GM12801 (cell line): ENCODE measurements around the gene FHL2.

Experiments
- TF ChIP-seq, protein P1 (sequence below): IDR thresholded peaks from one replicate; pipeline ENCODE4 v1.5.1; 2011; ENCODE audit warnings: control low read depth; ENCODE audit not compliant: insufficient read length; ENCODE audit errors: extremely low read depth

The FHL2 gene

DNA sequence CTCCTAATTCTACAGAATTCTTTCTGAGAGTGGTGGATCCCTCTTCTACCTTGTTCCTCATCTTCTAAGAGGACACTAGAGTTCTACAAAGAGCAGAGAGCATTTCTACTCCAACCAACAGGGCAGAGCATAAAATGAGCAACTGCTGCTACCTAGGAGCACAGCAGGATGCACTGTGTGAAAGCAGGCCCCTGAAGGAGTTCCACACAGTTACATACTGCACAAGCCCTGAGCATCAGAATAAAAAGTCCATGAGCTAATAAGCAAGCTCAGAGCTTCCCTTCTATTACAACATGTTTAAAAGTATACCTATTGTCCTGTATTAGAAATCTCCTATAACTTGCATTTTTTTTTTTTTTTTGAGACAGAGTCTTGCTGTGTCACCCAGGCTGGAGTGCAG, 8.4 kb downstream of the FHL2 start:
- TF ChIP-seq, protein P1, sequence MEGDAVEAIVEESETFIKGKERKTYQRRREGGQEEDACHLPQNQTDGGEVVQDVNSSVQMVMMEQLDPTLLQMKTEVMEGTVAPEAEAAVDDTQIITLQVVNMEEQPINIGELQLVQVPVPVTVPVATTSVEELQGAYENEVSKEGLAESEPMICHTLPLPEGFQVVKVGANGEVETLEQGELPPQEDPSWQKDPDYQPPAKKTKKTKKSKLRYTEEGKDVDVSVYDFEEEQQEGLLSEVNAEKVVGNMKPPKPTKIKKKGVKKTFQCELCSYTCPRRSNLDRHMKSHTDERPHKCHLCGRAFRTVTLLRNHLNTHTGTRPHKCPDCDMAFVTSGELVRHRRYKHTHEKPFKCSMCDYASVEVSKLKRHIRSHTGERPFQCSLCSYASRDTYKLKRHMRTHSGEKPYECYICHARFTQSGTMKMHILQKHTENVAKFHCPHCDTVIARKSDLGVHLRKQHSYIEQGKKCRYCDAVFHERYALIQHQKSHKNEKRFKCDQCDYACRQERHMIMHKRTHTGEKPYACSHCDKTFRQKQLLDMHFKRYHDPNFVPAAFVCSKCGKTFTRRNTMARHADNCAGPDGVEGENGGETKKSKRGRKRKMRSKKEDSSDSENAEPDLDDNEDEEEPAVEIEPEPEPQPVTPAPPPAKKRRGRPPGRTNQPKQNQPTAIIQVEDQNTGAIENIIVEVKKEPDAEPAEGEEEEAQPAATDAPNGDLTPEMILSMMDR, result no peak

DNA sequence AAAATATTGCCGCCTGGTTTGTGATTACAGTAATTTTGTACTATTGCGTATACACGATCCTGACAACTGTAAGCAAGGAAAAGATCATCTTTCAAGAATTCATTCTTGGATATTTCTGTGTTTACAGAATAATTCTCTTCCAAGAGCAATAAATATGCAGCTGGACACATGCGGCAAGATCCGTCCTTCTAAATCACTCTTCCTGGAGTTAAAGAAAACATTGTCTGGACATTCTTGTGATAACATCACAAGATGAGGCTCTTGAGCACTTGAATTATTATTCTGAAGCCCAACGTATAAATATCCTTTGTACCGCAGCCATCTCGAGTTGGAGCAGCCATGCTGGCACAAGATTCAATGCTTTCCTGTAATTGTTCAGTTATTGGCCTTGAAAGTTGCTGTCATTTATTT, 9.9 kb downstream of the FHL2 start:
- TF ChIP-seq, protein P1, result no peak

DNA sequence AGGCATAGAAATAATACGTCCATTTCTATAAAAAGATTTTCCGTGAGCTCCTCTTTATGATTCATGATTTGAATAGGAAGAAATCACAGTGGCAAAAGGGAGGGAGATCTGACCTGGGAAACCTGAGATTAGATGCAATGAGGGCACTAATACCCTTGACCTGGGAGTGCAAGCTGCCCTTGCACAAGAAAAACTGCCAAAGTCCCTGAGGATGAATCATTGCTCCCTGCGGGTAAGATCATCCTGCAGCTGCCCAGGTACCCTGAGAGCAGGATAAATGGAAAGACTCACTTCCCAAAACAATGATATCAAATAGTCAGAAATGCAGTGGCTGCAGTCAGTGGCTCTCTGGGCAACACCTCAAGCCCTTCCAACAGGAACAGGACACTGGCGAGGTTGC, 11.6 kb downstream of the FHL2 start:
- TF ChIP-seq, protein P1, result no peak

DNA sequence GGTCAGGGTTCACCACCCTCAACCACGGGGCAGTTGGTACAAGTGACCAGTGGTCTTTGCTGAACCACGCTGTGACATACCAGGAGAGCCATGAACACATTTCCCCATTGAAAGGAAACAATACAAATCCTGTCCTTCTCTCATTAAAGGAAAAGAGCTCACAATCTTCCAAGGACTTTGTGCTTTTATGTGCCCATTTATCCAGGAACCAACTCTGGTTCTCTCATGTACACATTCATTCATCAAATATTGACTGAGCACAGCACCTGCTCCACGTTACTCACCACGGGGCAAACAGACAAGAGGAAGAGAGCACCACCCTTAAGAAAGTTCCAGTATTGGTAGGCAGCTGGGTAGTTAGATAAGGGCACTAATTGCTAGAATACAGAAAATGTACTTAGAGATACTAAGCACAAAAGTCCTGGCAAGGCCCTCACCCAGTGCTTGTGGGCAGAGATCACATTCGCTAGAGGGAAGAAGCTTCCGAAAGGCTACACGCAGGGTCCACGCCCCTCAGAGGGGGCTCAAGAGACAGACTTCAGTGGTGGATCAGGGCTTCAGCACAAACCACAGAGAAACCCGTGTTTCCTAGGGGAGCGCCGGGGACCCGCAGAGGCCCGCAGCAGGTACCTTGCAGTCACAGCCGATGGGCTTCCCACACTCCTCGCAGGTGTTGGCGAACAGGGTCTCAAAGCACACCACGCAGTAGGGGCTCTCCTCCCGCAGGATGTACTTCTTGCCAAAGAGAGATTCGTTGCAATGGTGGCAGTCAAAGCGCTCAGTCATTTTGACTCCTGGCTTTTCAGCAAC, 12.9 kb downstream of the FHL2 start:
- TF ChIP-seq, protein P1, result no peak

DNA sequence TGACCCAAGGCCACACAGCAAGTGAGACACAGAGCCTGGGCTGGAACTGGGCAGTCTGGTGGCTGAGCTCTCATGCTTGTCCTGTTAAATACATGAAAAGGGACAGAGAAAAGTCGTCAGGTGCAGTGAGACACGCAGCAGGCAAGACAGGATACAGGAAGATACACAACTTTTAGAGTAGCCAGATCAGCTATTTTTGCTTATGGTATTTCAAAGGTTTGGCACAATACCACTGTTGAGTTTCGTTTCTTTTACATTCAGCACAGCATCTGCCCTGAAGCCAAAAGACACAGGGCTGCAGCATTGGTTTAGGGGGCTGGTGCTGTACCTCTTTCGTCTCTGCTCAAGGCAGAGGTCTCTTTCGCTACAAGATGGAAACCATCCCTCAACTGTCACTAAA, 14.0 kb downstream of the FHL2 start:
- TF ChIP-seq, protein P1, result no peak

DNA sequence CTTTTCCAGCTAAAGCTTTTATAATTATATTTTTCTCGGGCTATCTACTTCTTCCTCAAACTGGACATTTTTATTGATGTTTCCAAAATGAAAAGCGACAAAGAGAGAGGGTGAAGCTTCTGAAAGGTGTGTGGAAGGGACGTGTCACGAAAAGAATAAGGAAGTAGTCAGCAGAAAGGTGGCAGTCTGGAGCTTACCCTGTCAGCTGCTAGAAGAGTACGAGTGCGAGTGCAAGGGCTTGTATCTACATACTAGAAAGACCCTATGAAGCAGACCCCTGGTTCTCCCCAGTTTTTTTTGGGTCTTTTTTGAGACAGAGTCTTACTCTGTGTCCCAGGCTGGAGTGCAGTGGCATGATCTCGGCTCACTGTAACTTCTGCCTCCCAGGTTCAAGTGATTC, 14.6 kb downstream of the FHL2 start:
- TF ChIP-seq, protein P1, result no peak

DNA sequence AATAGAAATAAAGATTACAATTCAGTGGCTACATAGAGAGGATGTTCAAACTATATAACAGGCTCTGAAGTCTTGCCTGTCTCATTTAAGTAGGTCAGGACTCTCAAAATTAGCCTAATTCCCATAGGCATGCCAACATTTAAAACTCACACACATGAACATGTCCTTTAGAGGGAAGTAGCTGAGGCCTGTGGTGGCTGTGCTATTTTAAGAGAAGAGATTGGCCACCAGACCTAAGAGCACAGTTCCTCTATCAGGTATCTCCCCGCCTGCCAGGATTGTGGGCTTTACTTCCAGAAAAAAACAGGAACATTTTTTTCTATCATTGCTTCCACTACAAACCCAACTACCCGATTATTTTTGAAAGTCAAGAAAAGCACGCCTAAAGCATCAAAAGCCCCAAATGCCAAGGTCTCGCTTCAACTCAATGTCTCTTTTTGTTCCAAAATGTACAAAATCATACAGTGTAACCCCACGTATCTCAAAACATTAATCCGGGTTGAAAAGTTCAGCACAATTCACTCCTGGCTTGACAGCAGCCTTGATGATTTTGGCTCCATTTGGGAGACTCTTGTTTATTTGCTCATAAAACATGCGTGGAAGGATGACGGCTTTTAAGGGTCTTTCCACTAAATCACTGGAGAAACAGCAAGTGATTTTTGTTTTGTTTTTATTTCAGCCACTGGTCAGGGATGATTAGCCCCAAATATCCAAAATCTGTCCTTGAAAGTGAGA, 15.3 kb downstream of the FHL2 start:
- TF ChIP-seq, protein P1, result no peak
